NCI-H2081 treated with DMSO at 0.1 percent for 48 hours (cell line): ENCODE data around the gene MPZL3.
"Not testable (repeated sequence)": the region's sequence is repeated elsewhere in the genome, so short reads cannot be mapped to it uniquely, and the experiment has no call there.

Source experiments
- DNase-seq: peaks from one replicate; lab custom pipeline; 2025; lab: John Stamatoyannopoulos, UW

Gene MPZL3

GRCh38 chr11:118212131-118212725 lies 39.9 kb downstream of the MPZL3 start:
- no peak for DNase-seq

GRCh38 chr11:118211006-118211405 lies 41.2 kb downstream of the MPZL3 start:
- DNase-seq, result no peak

- DNase-seq, result no peak
Observed at GRCh38 chr11:118210323-118210722, 41.8 kb downstream of the MPZL3 start.

GRCh38 chr11:118209033-118209432 lies 43.1 kb downstream of the MPZL3 start:
- DNase-seq, result no peak

- no peak for DNase-seq
Observed at GRCh38 chr11:118207079-118207478, 45.1 kb downstream of the MPZL3 start.

- DNase-seq, result no peak
Observed at GRCh38 chr11:118206391-118207031, 45.7 kb downstream of the MPZL3 start.

GRCh38 chr11:118205606-118206378 lies 46.4 kb downstream of the MPZL3 start:
- DNase-seq, result no peak

GRCh38 chr11:118202599-118203422 lies 49.4 kb downstream of the MPZL3 start:
- DNase-seq, result no peak

GRCh38 chr11:118201966-118202365 lies 50.2 kb downstream of the MPZL3 start:
- no peak for DNase-seq

DNA sequence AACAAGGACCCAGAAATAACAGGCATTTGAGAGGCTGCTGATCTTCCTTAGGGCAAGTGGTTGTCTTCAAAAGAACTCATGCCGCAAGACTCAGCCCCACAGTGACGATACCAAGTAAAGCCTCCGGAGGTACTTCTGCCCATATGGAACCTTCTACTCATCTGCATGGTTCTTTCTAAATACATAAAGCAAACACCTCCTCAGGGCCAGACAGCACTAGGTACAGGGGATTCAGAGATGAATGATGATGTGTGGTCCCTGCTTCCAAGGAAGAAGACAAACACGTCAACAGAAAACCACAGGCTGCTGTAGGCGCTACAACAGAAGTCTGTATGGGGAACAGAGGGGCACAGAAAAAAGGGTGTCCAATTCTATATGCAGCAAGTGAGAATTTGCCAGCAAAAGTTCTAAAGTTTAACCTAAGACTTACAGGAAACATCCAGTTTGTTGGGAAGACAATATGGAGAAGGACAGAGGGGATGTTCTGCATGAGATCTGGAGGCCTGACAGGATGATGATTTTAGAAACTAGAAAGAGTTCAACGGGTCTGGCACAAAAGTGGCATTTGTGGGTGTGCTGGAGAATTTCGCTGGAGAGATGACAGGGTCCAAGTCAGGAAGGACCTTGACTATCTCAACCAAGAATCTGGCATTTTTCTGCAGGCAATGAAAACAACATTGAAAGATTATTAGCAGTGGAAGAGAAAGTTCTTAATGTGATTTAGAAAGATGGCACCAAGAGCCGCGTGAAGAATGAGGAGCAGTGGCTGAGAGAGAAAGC lies 51.1 kb downstream of the MPZL3 start:
- DNase-seq, result no peak

GRCh38 chr11:118200497-118200896 lies 51.7 kb downstream of the MPZL3 start:
- DNase-seq, result no peak

GRCh38 chr11:118199135-118199534 lies 53.0 kb downstream of the MPZL3 start:
- DNase-seq, result no peak

DNA sequence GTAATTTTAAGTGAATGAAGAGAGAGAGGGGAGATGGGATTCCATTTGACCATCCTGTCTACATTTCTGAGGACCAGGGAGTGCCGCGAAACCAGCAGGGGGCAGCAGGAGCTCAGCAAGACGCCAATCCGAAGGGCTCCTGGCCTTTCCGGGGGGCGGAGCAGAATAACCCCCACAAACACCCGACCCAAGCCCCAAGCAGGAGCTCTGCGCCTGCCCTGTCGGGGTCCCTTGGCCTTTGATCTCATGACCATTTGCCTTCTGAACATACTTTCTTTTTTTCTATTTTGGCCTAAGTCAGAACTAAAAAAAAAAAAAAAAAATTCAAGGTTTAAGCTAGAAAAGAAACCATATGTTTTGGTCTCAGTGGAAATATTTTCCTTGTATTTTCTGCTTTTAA lies 53.8 kb downstream of the MPZL3 start:
- DNase-seq, result peak; percentile 7

- peak; percentile 57 for DNase-seq
Observed at GRCh38 chr11:118194835-118195627, 57.1 kb downstream of the MPZL3 start.

- DNase-seq, result no peak
Observed at GRCh38 chr11:118193910-118194566, 58.1 kb downstream of the MPZL3 start.

- not testable (repeated sequence) for DNase-seq
Observed at GRCh38 chr11:118192817-118193216, 59.3 kb downstream of the MPZL3 start.

GRCh38 chr11:118190942-118191506 lies 61.1 kb downstream of the MPZL3 start:
- not testable (repeated sequence) for DNase-seq

GRCh38 chr11:118186346-118187107 lies 65.6 kb downstream of the MPZL3 start:
- DNase-seq, result no peak
